Activated CD4-positive, alpha-beta memory T cell treated with anti-CD3 and anti-CD28 coated beads, Interleukin-2, amount 10 ng/mL, durations not matched to agents 7 days and 5 days (primary cell): ENCODE measurements around the gene DNM2. TPM values are rescaled to one million over a fixed set of nuclear protein-coding genes. Genes with fewer than 3 reads are reported as not detected.

Experiments used
- CTCF ChIA-PET: fragments of 350-600 bp; sonication (Branson Sonifier 250); formaldehyde crosslinking; loops from one replicate; lab custom pipeline; 2021; ENCODE audit warnings: antibody characterized with exemption, inconsistent platforms; lab: Charles Lee
- POLR2A ChIA-PET: fragments of 350-600 bp; sonication (Branson Sonifier 250); formaldehyde crosslinking; loops from one replicate; lab custom pipeline; 2021; ENCODE audit warnings: antibody characterized with exemption; lab: Charles Lee
- DNase-seq: peaks from one replicate; pipeline ENCODE4 v3.0.0-alpha.2; 2020
- H3K27ac Mint-ChIP-seq: one replicate; pipeline ENCODE4 v1.8.0; 2021; ENCODE audit warnings: mild to moderate bottlenecking, mixed read lengths
- H3K27me3 Mint-ChIP-seq: one replicate; pipeline ENCODE4 v1.8.0; 2021; ENCODE audit warnings: mixed read lengths
- H3K36me3 Mint-ChIP-seq: one replicate; pipeline ENCODE4 v1.8.0; 2021; ENCODE audit warnings: low read depth, mixed read lengths
- H3K4me1 Mint-ChIP-seq: one replicate; pipeline ENCODE4 v1.8.0; 2021; ENCODE audit warnings: mixed read lengths
- H3K4me3 Mint-ChIP-seq: one replicate; pipeline ENCODE4 v1.8.0; 2021; ENCODE audit warnings: mild to moderate bottlenecking, mixed read lengths
- H3K9me3 Mint-ChIP-seq: one replicate; pipeline ENCODE4 v1.8.0; 2021; ENCODE audit warnings: mixed read lengths
- total RNA-seq, 2 experiments: library from RNA; stranded (reverse); gene quantifications; one replicate each; pipeline ENCODE4 v1.2.3, GENCODE V29; 2021

DNM2 gene
- total RNA-seq, 2 experiments from 2014 or later: 277 to 288 TPM

DNA sequence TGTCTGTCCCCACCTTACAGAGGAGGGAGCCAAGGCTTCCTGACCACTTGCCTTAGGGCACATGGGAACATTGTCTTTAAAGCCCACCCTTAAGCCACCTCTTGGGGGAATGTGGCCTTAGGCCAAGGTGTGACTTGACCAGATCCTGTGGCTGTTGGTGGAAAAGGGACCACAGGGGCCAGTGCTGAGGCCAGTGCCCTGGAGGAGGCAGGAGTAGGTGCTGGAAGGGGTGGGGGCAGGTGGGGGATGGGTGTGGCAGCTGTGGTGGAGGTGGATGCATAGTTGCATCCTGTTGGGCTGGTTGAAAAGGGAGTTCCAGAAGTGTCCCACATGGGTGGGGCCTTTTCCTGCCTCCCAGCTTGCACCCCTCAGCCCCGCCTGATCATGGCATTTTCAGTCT is 44.8 kb downstream of the DNM2 start:
- ChIA-PET POLR2A (interaction anchor here (1.4 to 3.6 kb wide), 2 partner anchors 12 to 44 kb away, joined by 3 to 16 read pairs; partner anchors contain the start of gene DNM2), CTCF (interaction anchor here (0.8 to 1.3 kb wide), 5 partner anchors 12 to 96 kb away, joined by 3 read pairs; no protein-coding TSS in a partner anchor)
- Mint-ChIP-seq H3K4me1 (peaks cover 83% of the 10 kb centered on the region), H3K9me3 (peaks cover 5% of the 10 kb centered on the region), H3K36me3 (peaks cover 57% of the 10 kb centered on the region), H3K4me3 (peak overlapping the region; percentile 60), H3K27me3 (no peaks in the 10 kb centered on the region), H3K27ac (peak overlapping the region; percentile 96)
- DNase-seq: peak; percentile 74

DNA sequence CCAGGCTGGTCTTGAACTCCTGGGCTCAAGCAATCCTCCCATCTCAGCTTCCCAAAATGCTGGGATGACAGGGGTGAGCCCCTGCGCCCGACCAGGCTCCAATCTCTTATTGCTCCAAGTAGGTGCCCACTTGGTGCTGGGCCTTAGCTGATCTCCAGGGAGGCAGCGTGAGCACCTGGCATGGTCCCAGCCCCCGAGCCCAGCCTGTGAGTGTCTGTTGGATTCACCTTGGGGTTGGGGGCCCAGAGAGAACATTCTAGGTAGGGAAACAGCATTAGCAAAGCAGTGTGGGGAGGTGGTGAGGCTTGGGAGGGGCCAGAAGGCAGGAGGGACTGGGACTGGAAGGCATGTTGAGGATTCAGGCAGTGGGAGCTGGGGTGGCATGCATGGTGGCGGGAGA is 45.5 kb downstream of the DNM2 start:
- H3K4me3 Mint-ChIP-seq: peak overlapping the region; percentile 60
- H3K36me3 Mint-ChIP-seq: peaks cover 56% of the 10 kb centered on the region
- POLR2A ChIA-PET: interaction anchor here (1.4 to 3.6 kb wide), 2 partner anchors 11 to 45 kb away, joined by 3 to 16 read pairs; partner anchors contain the start of gene DNM2
- DNase-seq: no peak
- H3K27ac Mint-ChIP-seq: peak overlapping the region; percentile 96
- no peaks in the 10 kb centered on the region for H3K27me3 Mint-ChIP-seq
- H3K4me1 Mint-ChIP-seq: peaks cover 81% of the 10 kb centered on the region
- CTCF ChIA-PET: interaction anchor here (1.0 to 1.1 kb wide), 2 partner anchors 11 to 371 kb away, joined by 3 read pairs; no protein-coding TSS in a partner anchor
- peaks cover 5% of the 10 kb centered on the region for H3K9me3 Mint-ChIP-seq

DNA sequence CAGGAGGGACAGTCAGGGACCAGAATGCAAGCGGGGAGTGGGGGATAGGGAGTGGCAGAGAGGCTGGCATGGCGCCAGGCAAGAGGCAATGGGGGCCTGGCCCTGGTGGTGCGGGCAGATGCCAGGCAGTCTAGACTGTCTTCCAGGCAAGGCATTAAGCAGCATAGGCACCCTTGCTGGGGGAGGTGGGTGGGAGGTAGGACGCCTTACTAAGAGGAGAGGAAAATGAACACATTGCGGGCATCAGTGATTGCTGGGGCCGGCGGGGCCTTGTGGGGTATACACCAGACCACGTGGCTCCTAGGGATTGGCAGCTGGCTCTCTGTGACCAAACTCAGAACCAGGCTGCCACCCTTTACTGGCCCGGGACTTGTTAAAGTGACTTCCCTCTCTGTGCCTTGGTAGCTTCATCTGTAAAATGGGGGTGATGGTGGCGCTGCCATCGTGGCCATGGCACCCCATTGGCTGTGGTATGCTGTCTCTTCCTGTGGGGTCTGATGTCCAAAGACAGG is 46.0 kb downstream of the DNM2 start:
- POLR2A ChIA-PET: interaction anchor here (3.6 kb wide), 1 partner anchor 45 kb away, joined by 16 read pairs; the partner anchor contains the start of gene DNM2
- DNase-seq: no peak
- peak overlapping the region; percentile 96 for H3K27ac Mint-ChIP-seq
- H3K36me3 Mint-ChIP-seq: peaks cover 51% of the 10 kb centered on the region
- H3K9me3 Mint-ChIP-seq: peaks cover 3% of the 10 kb centered on the region
- CTCF ChIA-PET: interaction anchor here (1.1 kb wide), 1 partner anchor 371 kb away, joined by 3 read pairs; no protein-coding TSS in a partner anchor
- no peaks in the 10 kb centered on the region for H3K27me3 Mint-ChIP-seq
- H3K4me3 Mint-ChIP-seq: peak overlapping the region; percentile 27
- H3K4me1 Mint-ChIP-seq: peaks cover 81% of the 10 kb centered on the region

DNA sequence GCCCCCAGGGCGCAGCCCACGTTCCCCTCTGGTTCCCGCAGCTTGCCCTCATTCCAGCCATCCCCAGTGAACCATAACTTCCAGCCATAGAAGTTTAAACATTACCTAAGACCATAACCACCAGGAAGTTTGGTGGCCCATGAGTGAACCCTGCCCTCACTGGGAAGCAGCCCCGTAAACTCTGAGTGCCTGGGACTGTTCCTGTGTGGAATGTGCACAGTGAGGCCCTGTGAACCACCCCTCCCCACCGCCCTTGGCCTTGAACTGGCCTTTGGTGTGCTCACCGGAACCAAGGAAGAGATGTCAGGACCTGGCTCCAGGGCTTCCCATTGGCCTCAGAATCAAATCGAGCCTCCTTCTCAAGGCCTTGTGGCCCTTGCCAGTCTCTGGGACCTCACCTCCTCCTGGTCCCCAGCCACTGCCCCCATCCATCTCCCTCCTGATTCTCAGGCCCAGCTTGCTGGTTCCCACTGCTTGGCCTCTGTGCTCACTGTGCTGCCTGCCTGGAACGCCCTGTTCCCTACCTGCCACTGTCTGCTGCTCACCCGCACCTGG is 46.5 kb downstream of the DNM2 start:
- Mint-ChIP-seq H3K4me1 (peaks cover 81% of the 10 kb centered on the region), H3K36me3 (peaks cover 46% of the 10 kb centered on the region), H3K4me3 (no peak overlapping the region), H3K27ac (peak overlapping the region; percentile 96), H3K27me3 (no peaks in the 10 kb centered on the region), H3K9me3 (no peaks in the 10 kb centered on the region)
- ChIA-PET CTCF (interaction anchor here (1.1 kb wide), 1 partner anchor 372 kb away, joined by 3 read pairs; no protein-coding TSS in a partner anchor), POLR2A (interaction anchor here (3.6 kb wide), 1 partner anchor 46 kb away, joined by 16 read pairs; the partner anchor contains the start of gene DNM2)
- DNase-seq: no peak

DNA sequence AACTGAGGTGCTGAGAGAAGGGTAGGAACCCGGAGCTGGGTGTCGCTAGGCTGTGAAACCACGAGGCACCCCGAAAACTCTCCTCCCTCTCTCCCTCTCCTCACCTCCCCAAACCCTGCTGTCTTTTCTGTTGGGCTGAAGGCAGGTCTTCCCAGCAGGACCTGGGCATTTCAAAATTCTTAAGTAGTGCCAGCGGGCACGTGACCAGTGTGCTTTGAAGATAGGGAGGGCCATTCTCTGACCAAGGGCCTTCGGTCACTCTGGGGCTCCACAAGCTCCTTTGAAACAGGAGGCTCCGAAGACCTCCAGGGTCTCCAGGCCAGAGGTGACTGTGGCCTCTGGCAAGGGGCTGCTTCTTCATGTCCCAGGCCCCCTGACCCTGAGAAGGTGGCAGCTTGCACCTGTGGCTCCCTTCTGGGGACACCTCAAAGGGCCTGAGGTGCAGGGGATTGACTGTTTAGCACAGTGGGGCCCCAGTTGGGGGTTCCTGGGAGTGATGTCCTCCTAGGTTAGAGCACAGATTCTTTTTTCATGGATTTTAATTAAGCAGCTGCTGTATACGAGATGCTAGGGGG is 48.3 kb downstream of the DNM2 start:
- Mint-ChIP-seq H3K27me3 (no peaks in the 10 kb centered on the region), H3K36me3 (peaks cover 38% of the 10 kb centered on the region), H3K9me3 (no peaks in the 10 kb centered on the region), H3K4me1 (peaks cover 72% of the 10 kb centered on the region), H3K4me3 (no peak overlapping the region), H3K27ac (peak overlapping the region; percentile 40)
- no peak for DNase-seq
- CTCF ChIA-PET: interaction anchor here (0.6 to 1.1 kb wide), 2 partner anchors 48 to 119 kb away, joined by 3 to 4 read pairs; partner anchors contain the start of gene DNM2
- POLR2A ChIA-PET: interaction anchor here (0.6 to 1.3 kb wide), 2 partner anchors 13 to 45 kb away, joined by 3 read pairs; no protein-coding TSS in a partner anchor

DNA sequence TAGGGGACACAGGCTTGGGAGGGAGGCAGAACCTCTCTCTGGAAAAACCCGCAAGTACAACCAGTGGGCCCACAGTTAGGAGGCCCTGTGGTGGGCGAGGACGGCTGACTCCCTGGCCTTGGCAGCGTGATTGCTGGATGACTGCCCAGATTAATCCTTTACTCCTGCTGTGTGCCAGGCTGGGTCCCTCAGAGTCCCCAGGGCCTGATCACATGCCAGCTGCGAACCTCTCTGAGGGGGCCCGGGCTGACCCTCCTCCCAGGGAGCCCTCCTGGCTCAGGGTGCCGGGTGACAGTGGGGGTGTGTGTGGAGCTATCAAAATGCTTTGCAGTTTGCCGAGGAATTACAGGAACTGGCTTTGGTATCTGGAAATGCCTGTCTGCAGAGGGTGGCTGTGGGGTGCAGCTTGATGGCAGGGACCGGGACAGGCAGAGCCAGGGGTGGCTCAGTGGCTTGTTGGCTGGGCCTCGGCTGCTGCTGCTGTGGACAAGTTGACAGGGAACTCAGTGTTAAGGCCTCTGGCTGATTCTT is 48.9 kb downstream of the DNM2 start:
- Mint-ChIP-seq H3K4me1 (peaks cover 66% of the 10 kb centered on the region), H3K36me3 (peaks cover 32% of the 10 kb centered on the region), H3K9me3 (no peaks in the 10 kb centered on the region), H3K4me3 (no peak overlapping the region), H3K27ac (peak overlapping the region; percentile 52), H3K27me3 (no peaks in the 10 kb centered on the region)
- CTCF ChIA-PET: interaction anchor here (0.6 to 1.1 kb wide), 2 partner anchors 49 to 119 kb away, joined by 3 to 4 read pairs; partner anchors contain the start of gene DNM2
- no peak for DNase-seq
- POLR2A ChIA-PET: interaction anchor here (0.5 to 1.3 kb wide), 3 partner anchors 8 to 45 kb away, joined by 3 read pairs; no protein-coding TSS in a partner anchor

DNA sequence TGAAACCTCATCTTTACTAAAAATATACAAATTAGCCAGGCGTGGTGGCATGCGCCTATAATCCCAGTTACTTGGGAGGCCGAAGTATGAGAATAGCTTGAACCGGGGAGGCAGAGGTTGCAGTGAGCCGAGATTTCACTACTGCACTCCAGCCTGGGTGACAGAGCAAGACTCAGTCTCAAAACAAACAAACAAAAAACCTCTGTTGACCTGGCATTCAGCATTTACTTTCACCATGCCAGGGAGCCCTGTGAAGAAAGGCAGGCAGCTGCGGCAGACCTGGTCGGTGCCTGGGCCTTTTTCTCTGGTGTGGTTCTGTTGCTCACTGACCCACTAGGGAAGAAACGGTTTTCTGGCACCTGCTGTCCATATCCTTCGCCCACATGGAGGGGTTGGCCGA is 49.8 kb downstream of the DNM2 start:
- no peaks in the 10 kb centered on the region for H3K27me3 Mint-ChIP-seq
- peaks cover 60% of the 10 kb centered on the region for H3K4me1 Mint-ChIP-seq
- no peak for DNase-seq
- no peaks in the 10 kb centered on the region for H3K9me3 Mint-ChIP-seq
- ChIA-PET CTCF (no interaction called here), POLR2A (interaction anchor here (1.2 to 1.8 kb wide), 2 partner anchors 49 to 69 kb away, joined by 3 to 6 read pairs; partner anchors contain the start of gene DNM2)
- peak overlapping the region; percentile 16 for H3K27ac Mint-ChIP-seq
- no peak overlapping the region for H3K4me3 Mint-ChIP-seq
- H3K36me3 Mint-ChIP-seq: peaks cover 30% of the 10 kb centered on the region

DNA sequence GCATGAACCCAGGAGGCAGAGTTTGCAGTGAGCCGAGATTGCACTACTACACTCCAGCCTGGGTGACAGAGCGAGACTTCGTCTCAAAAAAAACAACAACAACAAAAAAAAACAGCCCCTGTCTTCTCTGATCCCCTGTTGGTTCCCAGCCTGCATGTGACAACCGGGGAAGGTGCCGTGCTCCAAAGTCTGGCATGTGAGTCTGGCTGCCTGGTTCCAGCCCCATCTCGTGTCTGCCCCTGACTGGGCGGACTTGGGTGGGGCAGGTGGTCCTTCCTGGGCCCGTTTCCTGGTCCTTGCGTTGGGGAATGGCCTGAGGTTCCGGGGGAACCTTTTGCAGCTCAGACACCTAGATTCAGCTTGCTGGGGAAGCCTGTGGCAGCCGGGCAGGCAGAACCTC is 50.5 kb downstream of the DNM2 start:
- peaks cover 54% of the 10 kb centered on the region for H3K4me1 Mint-ChIP-seq
- H3K27me3 Mint-ChIP-seq: no peaks in the 10 kb centered on the region
- DNase-seq: no peak
- H3K27ac Mint-ChIP-seq: no peak overlapping the region
- H3K4me3 Mint-ChIP-seq: no peak overlapping the region
- H3K36me3 Mint-ChIP-seq: peaks cover 27% of the 10 kb centered on the region
- no peaks in the 10 kb centered on the region for H3K9me3 Mint-ChIP-seq
- ChIA-PET CTCF (interaction anchor here (1.1 to 1.6 kb wide), 2 partner anchors 23 to 96 kb away, joined by 3 to 4 read pairs; no protein-coding TSS in a partner anchor), POLR2A (interaction anchor here (1.2 to 1.8 kb wide), 4 partner anchors 9 to 68 kb away, joined by 3 to 8 read pairs (median 5); partner anchors contain the start of gene DNM2)

DNA sequence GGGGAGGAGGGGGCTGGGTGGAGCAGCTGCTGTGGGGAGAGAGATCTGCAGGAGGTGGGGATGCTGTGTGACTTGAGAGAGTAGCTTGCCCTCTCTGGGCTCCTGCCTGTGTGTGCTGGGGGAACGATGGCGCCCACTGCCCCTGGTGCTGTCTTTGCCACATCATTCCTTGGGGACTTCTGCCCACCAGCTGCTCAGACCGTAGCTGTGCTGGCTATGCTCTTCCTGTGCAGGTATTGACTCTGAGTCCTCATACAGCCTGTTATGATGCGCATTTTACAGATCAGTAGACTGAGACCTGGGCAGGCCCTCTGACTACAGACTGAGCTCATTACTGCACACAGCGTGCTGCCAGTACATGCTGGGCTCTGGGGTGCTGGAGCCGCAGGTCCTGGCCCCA is 51.1 kb downstream of the DNM2 start:
- Mint-ChIP-seq H3K27ac (peak overlapping the region; percentile 9), H3K4me3 (no peak overlapping the region), H3K36me3 (peaks cover 26% of the 10 kb centered on the region), H3K4me1 (peaks cover 51% of the 10 kb centered on the region), H3K9me3 (no peaks in the 10 kb centered on the region), H3K27me3 (no peaks in the 10 kb centered on the region)
- ChIA-PET CTCF (interaction anchor here (1.1 to 6.5 kb wide), 3 partner anchors 24 to 95 kb away, joined by 3 to 57 read pairs (median 4); partner anchors contain the start of gene DNM2), POLR2A (interaction anchor here (1.2 to 1.8 kb wide), 5 partner anchors 9 to 68 kb away, joined by 3 to 8 read pairs (median 4); partner anchors contain the start of gene DNM2)
- no peak for DNase-seq

DNA sequence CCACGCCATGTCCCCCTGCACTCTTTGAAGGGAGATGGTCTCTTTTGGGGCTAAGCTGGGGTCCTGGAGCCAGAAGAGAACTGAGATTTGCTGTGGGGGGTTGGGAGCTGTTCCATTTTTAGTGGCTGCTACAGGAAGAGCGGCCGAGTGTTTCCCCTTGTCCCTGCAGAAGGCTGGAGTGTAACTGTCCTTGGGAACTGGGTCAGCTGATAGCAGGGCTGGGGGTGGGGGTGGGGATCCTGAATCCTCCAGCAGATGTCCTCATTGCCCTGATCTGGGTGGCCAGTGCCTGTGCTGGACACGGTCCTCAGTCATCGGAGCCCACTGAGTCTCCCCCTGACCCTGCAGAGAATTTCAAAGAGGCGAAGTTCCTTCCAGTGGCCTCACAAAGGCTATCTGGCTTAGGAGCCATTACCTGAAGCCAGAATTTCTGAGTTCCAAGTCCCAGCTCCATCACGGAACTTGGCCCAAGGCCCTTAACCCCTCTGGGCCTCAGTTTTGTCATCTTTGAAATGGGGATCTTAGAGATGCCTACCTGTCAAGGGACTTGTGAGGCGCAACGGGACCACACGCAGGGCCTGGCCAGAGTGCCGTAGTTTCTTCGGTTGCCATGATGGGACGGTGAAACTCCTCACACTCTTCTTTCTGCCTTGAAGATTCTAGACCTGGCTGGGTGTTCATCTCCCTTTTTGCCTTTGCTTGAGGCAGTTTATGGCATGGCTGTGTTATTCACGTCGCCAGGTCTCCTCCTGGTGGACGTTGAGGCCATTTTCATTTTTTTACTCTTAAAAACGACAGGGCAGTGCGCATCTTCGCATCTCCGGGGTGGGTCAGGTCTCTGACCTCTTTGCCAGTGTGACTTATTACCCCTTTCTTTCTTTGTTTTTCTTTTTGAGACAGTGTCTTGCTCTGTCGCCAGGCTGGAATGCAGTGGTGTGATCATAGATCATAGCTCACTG is 51.9 kb downstream of the DNM2 start:
- H3K4me1 Mint-ChIP-seq: peaks cover 48% of the 10 kb centered on the region
- POLR2A ChIA-PET: interaction anchor here (0.8 to 1.8 kb wide), 7 partner anchors 9 to 68 kb away, joined by 3 to 8 read pairs (median 3); partner anchors contain the start of genes DNM2 and QTRT1
- peaks cover 29% of the 10 kb centered on the region for H3K36me3 Mint-ChIP-seq
- no peaks in the 10 kb centered on the region for H3K9me3 Mint-ChIP-seq
- no peak for DNase-seq
- CTCF ChIA-PET: interaction anchor here (1.6 to 6.5 kb wide), 2 partner anchors 52 to 94 kb away, joined by 4 to 57 read pairs; partner anchors contain the start of gene DNM2
- no peak overlapping the region for H3K4me3 Mint-ChIP-seq
- no peaks in the 10 kb centered on the region for H3K27me3 Mint-ChIP-seq
- peak overlapping the region; percentile 7 for H3K27ac Mint-ChIP-seq

DNA sequence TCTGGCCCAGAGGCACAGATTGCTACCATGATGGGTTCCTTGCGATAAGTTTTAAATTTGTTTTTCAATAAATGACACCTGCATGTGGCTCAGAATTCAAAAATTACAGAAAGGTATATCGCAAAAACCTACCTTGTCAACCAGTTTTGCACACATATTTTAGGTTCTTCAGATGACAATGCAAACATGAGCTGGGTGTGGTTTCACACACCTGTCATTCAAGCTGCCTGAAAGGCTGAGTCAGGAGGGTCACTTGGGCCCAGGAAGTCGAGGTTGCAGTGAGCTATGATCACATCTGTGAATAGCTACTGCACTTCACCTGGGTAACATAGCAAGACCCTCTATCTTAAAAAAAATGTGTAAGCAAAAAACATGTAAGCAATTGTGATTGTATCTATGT is 56.1 kb downstream of the DNM2 start:
- H3K9me3 Mint-ChIP-seq: no peaks in the 10 kb centered on the region
- peak; percentile 33 for DNase-seq
- peak overlapping the region; percentile 58 for H3K27ac Mint-ChIP-seq
- no peak overlapping the region for H3K4me3 Mint-ChIP-seq
- no peaks in the 10 kb centered on the region for H3K27me3 Mint-ChIP-seq
- peaks cover 43% of the 10 kb centered on the region for H3K4me1 Mint-ChIP-seq
- ChIA-PET POLR2A (interaction anchor here (1.0 to 1.5 kb wide), 3 partner anchors 11 to 56 kb away, joined by 3 to 5 read pairs (median 3); partner anchors contain the start of gene DNM2), CTCF (interaction anchor here (0.9 to 6.5 kb wide), 6 partner anchors 11 to 91 kb away, joined by 3 to 57 read pairs (median 3); partner anchors contain the start of genes DNM2 and QTRT1)
- H3K36me3 Mint-ChIP-seq: peaks cover 54% of the 10 kb centered on the region
